ENCODE results near the gene CTSL.
"Not testable (repeated sequence)": the region's sequence is repeated elsewhere in the genome, so short reads cannot be mapped to it uniquely, and the experiment has no call there.

CTSL gene

DNA sequence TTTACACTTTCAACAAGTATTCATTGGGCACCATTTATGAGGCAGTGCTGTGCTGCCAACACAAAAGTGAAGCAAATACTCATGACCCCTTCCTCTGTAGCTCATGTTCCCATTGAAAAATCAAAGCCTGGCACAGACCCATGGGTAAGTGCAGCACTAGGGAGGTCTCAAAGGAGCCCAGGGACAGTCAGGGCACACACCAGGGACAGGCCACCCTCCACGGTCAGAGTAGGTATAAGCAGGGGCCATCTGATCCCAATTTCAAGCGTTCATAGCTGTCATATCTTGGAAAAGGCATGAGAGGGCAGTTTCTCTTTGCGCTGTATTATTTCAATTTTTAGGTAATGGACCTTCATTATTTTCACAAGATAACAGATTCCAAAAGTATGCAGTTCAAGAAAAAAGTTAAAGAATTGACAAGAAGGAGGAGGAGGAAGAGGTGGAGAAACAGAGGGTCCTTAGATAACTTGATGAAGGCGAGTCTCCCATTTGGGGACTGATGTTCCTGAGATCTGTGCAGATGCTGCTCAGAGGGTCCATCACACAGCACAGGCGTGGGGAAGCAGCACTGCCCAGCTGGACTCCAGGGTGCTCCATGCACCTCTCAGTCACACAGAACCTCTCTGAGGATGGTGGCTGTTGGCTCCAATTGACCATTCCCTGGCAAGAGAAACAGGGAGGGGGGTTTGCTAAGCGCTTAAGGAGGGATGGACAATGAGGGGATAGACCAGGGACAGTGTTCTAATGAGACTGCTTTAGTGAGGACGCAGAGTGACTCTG, 7.5 kb downstream of the CTSL start:
- peaks cover 0 to 16% (median 7%) of the 10 kb centered on the region in 5 donors for H3K4me1 ChIP-seq (ENCODE audit: control insufficient read depth in 5 of 5, insufficient read depth in 5 of 5, low read length in 5 of 5)
- peaks cover 19 to 39% (median 32%) of the 10 kb centered on the region in 5 donors for H3K36me3 ChIP-seq (ENCODE audit: control insufficient read depth in 5 of 5, insufficient read depth in 5 of 5, low read length in 5 of 5)
- no peak overlapping the region for H3K4me3 ChIP-seq (ENCODE audit: low read depth in 1 of 5, low read length in 5 of 5)
- no peaks in the 10 kb centered on the region for H3K9me3 ChIP-seq (ENCODE audit: control insufficient read depth in 5 of 5, low read length in 5 of 5)
- H3K27me3 ChIP-seq (ENCODE audit: control insufficient read depth in 5 of 5, insufficient read depth in 4 of 5, low read length in 5 of 5), result no peaks in the 10 kb centered on the region
- no peak overlapping the region for H3K27ac ChIP-seq (ENCODE audit: low read depth, low read length)
- H3K9ac ChIP-seq (ENCODE audit: low read length in 5 of 5), result no peak overlapping the region

DNA sequence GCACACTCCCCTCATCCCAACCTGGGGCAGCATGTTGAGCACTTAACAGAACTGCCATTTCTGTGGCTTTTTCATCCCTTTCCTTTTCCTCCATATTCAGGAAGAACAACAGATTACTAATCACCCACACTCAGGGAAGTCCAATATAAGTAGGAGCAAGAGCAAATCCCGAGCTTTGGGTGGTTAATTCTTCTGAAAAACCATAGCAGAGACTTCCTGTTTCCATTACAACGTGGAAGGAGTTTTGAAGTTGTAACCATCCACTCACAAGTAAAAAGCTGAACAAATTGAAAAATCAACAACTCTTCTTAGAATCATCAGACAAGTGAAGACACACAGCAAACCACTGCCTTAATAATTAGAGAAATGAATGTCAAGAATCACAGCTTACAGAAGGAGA, 8.2 kb downstream of the CTSL start:
- no peaks in the 10 kb centered on the region for H3K9me3 ChIP-seq (ENCODE audit: control insufficient read depth in 5 of 5, low read length in 5 of 5)
- H3K9ac ChIP-seq (ENCODE audit: low read length in 5 of 5), result no peak overlapping the region
- no peak overlapping the region for H3K27ac ChIP-seq (ENCODE audit: low read depth, low read length)
- no peaks in the 10 kb centered on the region for H3K27me3 ChIP-seq (ENCODE audit: control insufficient read depth in 5 of 5, insufficient read depth in 4 of 5, low read length in 5 of 5)
- no peak overlapping the region for H3K4me3 ChIP-seq (ENCODE audit: low read depth in 1 of 5, low read length in 5 of 5)
- H3K4me1 ChIP-seq (ENCODE audit: control insufficient read depth in 5 of 5, insufficient read depth in 5 of 5, low read length in 5 of 5), result peaks cover 0 to 11% (median 3%) of the 10 kb centered on the region in 5 donors
- peaks cover 16 to 32% (median 26%) of the 10 kb centered on the region in 5 donors for H3K36me3 ChIP-seq (ENCODE audit: control insufficient read depth in 5 of 5, insufficient read depth in 5 of 5, low read length in 5 of 5)

DNA sequence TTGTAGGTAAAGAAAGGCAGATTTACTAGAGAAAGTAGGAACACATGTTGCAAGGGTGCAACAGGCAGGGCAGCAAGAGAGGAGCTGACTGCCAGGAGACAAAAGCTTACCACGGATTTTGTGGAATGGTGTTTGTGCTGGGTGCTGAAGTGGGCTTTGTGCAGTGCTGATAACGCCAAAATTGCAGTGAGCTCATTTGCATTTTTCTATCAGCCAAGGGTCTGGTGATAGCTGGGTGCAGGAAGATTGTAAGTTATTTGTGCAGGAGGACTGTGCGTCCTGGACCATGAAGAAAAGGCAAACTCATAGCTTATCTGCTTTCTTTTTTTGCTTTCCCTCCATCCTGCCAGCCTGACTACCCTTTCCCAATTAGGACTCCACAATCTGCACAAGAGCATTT, 13.6 kb downstream of the CTSL start:
- Histone ChIP-seq H3K4me1 (ENCODE audit: control insufficient read depth in 5 of 5, insufficient read depth in 5 of 5, low read length in 5 of 5) (no peaks in the 10 kb centered on the region), H3K27ac (ENCODE audit: low read depth, low read length) (no peak overlapping the region), H3K9ac (ENCODE audit: low read length in 5 of 5) (no peak overlapping the region), H3K4me3 (ENCODE audit: low read depth in 1 of 5, low read length in 5 of 5) (no peak overlapping the region), H3K36me3 (ENCODE audit: control insufficient read depth in 5 of 5, insufficient read depth in 5 of 5, low read length in 5 of 5) (no peaks in the 10 kb centered on the region), H3K27me3 (ENCODE audit: control insufficient read depth in 5 of 5, insufficient read depth in 4 of 5, low read length in 5 of 5) (no peaks in the 10 kb centered on the region), H3K9me3 (ENCODE audit: control insufficient read depth in 5 of 5, low read length in 5 of 5) (peaks cover 0 to 9% (median 4%) of the 10 kb centered on the region in 5 donors)

DNA sequence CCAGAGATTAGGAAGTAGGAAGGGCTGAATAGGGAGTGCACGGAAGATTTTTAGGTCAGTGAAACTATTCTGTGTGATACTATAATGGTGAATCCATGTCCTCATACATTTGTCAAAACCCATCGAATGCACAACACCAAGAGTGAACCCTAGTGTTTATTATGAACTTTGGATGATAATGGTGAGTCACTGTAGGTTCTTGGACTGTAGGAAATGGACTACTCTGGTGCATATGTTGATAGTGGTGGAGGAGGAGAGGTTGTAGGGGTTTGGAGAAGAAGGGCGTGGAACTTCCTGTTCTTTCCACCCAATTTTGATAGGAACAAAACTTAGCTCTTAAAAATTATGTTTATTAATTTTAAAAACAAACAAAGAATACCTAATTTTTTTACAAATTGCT, 14.3 kb downstream of the CTSL start:
- Histone ChIP-seq H3K27me3 (ENCODE audit: control insufficient read depth in 5 of 5, insufficient read depth in 4 of 5, low read length in 5 of 5) (no peaks in the 10 kb centered on the region), H3K4me1 (ENCODE audit: control insufficient read depth in 5 of 5, insufficient read depth in 5 of 5, low read length in 5 of 5) (no peaks in the 10 kb centered on the region), H3K9ac (ENCODE audit: low read length in 5 of 5) (no peak overlapping the region), H3K9me3 (ENCODE audit: control insufficient read depth in 5 of 5, low read length in 5 of 5) (peaks cover 0 to 9% (median 4%) of the 10 kb centered on the region in 5 donors), H3K4me3 (ENCODE audit: low read depth in 1 of 5, low read length in 5 of 5) (no peak overlapping the region), H3K27ac (ENCODE audit: low read depth, low read length) (no peak overlapping the region), H3K36me3 (ENCODE audit: control insufficient read depth in 5 of 5, insufficient read depth in 5 of 5, low read length in 5 of 5) (no peaks in the 10 kb centered on the region)

DNA sequence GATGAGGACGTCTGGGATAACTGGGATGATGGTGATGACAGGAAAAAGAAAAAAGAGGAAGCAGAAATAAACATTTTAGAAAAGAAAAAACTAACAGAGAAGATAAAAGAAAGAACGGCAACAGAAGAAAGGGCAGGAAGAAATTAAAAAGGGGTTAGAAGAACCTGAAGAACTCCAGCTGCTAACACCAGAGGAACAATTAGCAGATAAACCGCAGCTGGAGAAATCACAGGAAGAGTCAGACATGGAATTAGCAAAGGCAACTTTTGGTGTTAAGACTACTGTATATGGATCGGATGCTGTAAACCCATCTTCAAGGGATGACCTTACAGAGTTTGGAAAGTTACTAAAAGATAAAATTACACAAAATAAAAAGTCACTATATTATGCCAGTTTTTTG, 15.4 kb downstream of the CTSL start:
- Histone ChIP-seq H3K36me3 (ENCODE audit: control insufficient read depth in 5 of 5, insufficient read depth in 5 of 5, low read length in 5 of 5) (no peaks in the 10 kb centered on the region), H3K4me3 (ENCODE audit: low read depth in 1 of 5, low read length in 5 of 5) (no peak overlapping the region), H3K27me3 (ENCODE audit: control insufficient read depth in 5 of 5, insufficient read depth in 4 of 5, low read length in 5 of 5) (no peaks in the 10 kb centered on the region), H3K4me1 (ENCODE audit: control insufficient read depth in 5 of 5, insufficient read depth in 5 of 5, low read length in 5 of 5) (no peaks in the 10 kb centered on the region), H3K9ac (ENCODE audit: low read length in 5 of 5) (no peak overlapping the region), H3K9me3 (ENCODE audit: control insufficient read depth in 5 of 5, low read length in 5 of 5) (peaks cover 0 to 9% (median 4%) of the 10 kb centered on the region in 5 donors), H3K27ac (ENCODE audit: low read depth, low read length) (no peak overlapping the region)

DNA sequence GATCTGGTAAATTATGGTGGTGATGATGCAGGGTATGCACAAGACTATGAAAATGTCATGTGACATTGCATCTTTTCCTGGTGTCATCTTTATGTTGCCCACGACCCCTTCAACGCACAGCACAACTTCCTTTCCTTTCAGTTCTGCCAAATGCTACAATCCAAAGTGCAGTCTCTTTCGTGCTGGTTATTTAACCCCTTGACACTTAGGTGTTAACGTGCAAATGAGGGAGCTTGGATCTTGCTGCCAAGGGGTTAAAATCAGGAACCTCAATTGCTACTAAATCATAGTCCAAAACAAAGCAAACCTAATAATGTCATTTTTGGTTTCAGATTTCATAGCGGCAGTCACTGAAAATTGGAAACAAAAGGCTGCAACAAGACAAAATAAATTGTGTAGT, 16.0 kb downstream of the CTSL start:
- no peak overlapping the region for H3K4me3 ChIP-seq (ENCODE audit: low read depth in 1 of 5, low read length in 5 of 5)
- no peak overlapping the region for H3K9ac ChIP-seq (ENCODE audit: low read length in 5 of 5)
- H3K36me3 ChIP-seq (ENCODE audit: control insufficient read depth in 5 of 5, insufficient read depth in 5 of 5, low read length in 5 of 5), result no peaks in the 10 kb centered on the region
- no peak overlapping the region for H3K27ac ChIP-seq (ENCODE audit: low read depth, low read length)
- H3K27me3 ChIP-seq (ENCODE audit: control insufficient read depth in 5 of 5, insufficient read depth in 4 of 5, low read length in 5 of 5), result no peaks in the 10 kb centered on the region
- peaks cover 0 to 9% (median 4%) of the 10 kb centered on the region in 5 donors for H3K9me3 ChIP-seq (ENCODE audit: control insufficient read depth in 5 of 5, low read length in 5 of 5)
- no peaks in the 10 kb centered on the region for H3K4me1 ChIP-seq (ENCODE audit: control insufficient read depth in 5 of 5, insufficient read depth in 5 of 5, low read length in 5 of 5)

DNA sequence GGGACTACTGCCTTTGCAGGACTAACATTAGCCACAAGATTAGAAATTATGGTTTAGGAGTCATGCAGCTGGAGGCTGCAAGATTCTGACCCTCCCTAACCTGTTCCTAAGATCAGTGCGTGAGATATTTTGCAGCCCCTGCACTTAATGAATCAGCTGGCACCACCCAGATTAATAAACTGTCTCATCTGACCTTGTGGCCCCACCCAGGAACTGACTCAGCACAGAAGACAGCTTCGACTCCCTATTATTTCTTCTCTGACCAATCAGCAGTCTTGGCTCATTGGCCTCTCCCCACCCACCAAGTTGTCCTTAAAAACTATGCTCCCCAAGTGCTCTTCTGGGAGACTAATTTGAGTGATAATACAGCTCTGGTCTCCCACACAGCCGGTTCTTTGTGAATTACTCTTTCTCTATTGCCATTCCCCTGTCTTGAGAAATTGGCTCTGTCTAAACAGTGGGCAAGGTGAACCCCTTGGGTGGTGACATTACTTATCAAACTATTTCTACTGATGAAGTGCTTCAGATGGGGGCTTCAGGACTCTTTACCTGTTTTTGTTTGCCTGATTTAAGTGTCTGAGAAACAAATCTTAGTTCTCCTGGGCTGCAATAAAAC, 17.0 kb downstream of the CTSL start:
- Histone ChIP-seq H3K27ac (ENCODE audit: low read depth, low read length) (no peak overlapping the region), H3K36me3 (ENCODE audit: control insufficient read depth in 5 of 5, insufficient read depth in 5 of 5, low read length in 5 of 5) (no peaks in the 10 kb centered on the region), H3K9ac (ENCODE audit: low read length in 5 of 5) (no peak overlapping the region), H3K27me3 (ENCODE audit: control insufficient read depth in 5 of 5, insufficient read depth in 4 of 5, low read length in 5 of 5) (peaks cover 0 to 3% (median 0%) of the 10 kb centered on the region in 5 donors), H3K4me1 (ENCODE audit: control insufficient read depth in 5 of 5, insufficient read depth in 5 of 5, low read length in 5 of 5) (no peaks in the 10 kb centered on the region), H3K9me3 (ENCODE audit: control insufficient read depth in 5 of 5, low read length in 5 of 5) (peaks cover 0 to 9% (median 4%) of the 10 kb centered on the region in 5 donors), H3K4me3 (ENCODE audit: low read depth in 1 of 5, low read length in 5 of 5) (no peak overlapping the region)

DNA sequence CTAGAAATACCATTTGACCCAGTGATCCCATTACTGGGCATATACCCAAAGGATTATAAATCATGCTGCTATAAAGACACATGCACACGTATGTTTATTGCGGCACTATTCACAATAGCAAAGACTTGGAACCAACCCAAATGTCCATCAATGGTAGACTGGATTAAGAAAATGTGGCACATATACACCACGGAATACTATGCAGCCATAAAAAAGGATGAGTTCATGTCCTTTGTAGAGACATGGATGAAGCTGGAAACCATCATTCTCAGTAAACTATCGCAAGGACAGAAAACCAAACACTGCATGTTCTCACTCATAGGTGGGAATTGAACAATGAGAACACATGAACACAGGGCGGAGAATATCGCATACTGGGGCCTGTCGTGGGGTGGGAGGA, 18.3 kb downstream of the CTSL start:
- H3K27me3 ChIP-seq (ENCODE audit: control insufficient read depth in 5 of 5, insufficient read depth in 4 of 5, low read length in 5 of 5); H3K4me3 ChIP-seq (ENCODE audit: low read depth in 1 of 5, low read length in 5 of 5); H3K9me3 ChIP-seq (ENCODE audit: control insufficient read depth in 5 of 5, low read length in 5 of 5); H3K9ac ChIP-seq (ENCODE audit: low read length in 5 of 5); H3K36me3 ChIP-seq (ENCODE audit: control insufficient read depth in 5 of 5, insufficient read depth in 5 of 5, low read length in 5 of 5); H3K27ac ChIP-seq (ENCODE audit: low read depth, low read length); H3K4me1 ChIP-seq (ENCODE audit: control insufficient read depth in 5 of 5, insufficient read depth in 5 of 5, low read length in 5 of 5): not testable (repeated sequence)

DNA sequence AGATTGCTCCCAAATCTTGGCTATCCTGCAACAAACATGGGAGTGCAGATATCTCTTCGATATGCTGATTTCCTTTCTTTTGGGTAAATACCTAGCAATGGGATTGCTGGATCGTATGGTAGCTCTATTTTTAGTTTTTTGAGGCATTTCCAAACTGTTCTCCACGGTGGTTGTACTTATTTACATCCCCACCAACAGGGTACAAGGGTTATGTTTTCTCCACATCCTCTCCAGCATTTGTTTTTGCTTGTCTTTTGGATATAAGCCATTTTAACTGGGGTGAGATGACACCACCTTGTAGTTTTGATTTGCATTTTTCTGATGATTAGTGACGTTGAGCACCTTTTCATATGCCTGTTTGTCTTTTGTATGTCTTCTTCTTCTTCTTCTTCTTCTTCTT, 20.3 kb downstream of the CTSL start:
- no peaks in the 10 kb centered on the region for H3K4me1 ChIP-seq (ENCODE audit: control insufficient read depth in 5 of 5, insufficient read depth in 5 of 5, low read length in 5 of 5)
- no peak overlapping the region for H3K4me3 ChIP-seq (ENCODE audit: low read depth in 1 of 5, low read length in 5 of 5)
- H3K27me3 ChIP-seq (ENCODE audit: control insufficient read depth in 5 of 5, insufficient read depth in 4 of 5, low read length in 5 of 5), result peaks cover 0 to 3% (median 0%) of the 10 kb centered on the region in 5 donors
- H3K9ac ChIP-seq (ENCODE audit: low read length in 5 of 5), result no peak overlapping the region
- H3K9me3 ChIP-seq (ENCODE audit: control insufficient read depth in 5 of 5, low read length in 5 of 5), result peaks cover 0 to 9% (median 4%) of the 10 kb centered on the region in 5 donors
- H3K27ac ChIP-seq (ENCODE audit: low read depth, low read length), result no peak overlapping the region
- no peaks in the 10 kb centered on the region for H3K36me3 ChIP-seq (ENCODE audit: control insufficient read depth in 5 of 5, insufficient read depth in 5 of 5, low read length in 5 of 5)

DNA sequence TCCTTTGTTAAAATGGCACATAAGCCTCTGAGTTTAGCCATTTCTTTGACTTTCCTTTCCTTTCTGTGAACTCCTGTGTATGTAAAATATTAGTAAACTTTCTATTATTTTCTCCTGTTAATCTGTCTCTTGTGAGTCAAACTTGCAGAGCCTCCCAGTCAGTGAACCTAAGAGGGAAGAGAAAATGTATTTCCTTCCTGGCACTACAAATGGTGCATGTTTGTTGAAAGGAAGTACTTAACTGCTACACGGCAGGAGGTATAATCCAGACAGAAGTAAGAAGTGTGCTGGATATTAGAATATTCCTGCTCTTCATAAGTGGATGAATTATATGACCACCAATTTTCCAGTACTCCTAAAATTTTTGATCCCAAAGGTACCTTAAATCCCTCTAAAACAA, 23.0 kb downstream of the CTSL start:
- H3K27me3 ChIP-seq (ENCODE audit: control insufficient read depth in 5 of 5, insufficient read depth in 4 of 5, low read length in 5 of 5), result peaks cover 0 to 3% (median 0%) of the 10 kb centered on the region in 5 donors
- H3K4me1 ChIP-seq (ENCODE audit: control insufficient read depth in 5 of 5, insufficient read depth in 5 of 5, low read length in 5 of 5), result no peaks in the 10 kb centered on the region
- peaks cover 0 to 8% (median 6%) of the 10 kb centered on the region in 5 donors for H3K9me3 ChIP-seq (ENCODE audit: control insufficient read depth in 5 of 5, low read length in 5 of 5)
- no peak overlapping the region for H3K4me3 ChIP-seq (ENCODE audit: low read depth in 1 of 5, low read length in 5 of 5)
- H3K9ac ChIP-seq (ENCODE audit: low read length in 5 of 5), result no peak overlapping the region
- H3K27ac ChIP-seq (ENCODE audit: low read depth, low read length), result no peak overlapping the region
- H3K36me3 ChIP-seq (ENCODE audit: control insufficient read depth in 5 of 5, insufficient read depth in 5 of 5, low read length in 5 of 5), result no peaks in the 10 kb centered on the region

Data from subcutaneous abdominal adipose tissue (tissue), 5 donors.